Activated CD4-positive, alpha-beta T cell treated with anti-CD3 and anti-CD28 coated beads, Interleukin-2, amount 50 U/mL, for 48 hours (primary cell): ENCODE data around the gene C10orf90.

Experiments used
- DNase-seq, 2 experiments: peaks; one replicate each; pipeline ENCODE4 v3.0.0-alpha.2; 2020

The C10orf90 gene, protein sequence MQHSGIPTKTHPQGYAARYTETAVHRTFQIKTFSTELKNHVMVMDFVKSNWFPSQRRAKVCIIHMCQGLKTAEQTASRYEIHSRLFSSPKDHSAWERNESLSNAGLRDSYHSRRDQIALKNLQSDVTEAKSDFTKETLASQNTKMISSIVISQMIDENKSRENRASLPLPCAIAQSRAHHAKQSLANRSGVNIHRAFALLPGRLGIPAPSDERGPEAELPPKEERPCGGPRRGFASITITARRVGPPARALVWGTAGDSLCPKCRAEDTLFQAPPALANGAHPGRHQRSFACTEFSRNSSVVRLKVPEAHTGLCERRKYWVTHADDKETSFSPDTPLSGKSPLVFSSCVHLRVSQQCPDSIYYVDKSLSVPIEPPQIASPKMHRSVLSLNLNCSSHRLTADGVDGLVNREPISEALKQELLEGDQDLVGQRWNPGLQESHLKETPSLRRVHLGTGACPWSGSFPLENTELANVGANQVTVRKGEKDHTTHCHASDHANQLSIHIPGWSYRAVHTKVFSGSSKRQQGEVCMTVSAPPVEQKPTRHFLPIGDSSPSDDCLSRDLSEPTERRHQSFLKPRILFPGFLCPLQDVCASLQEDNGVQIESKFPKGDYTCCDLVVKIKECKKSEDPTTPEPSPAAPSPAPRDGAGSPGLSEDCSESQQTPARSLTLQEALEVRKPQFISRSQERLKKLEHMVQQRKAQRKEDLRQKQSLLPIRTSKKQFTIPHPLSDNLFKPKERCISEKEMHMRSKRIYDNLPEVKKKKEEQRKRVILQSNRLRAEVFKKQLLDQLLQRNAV

DNA sequence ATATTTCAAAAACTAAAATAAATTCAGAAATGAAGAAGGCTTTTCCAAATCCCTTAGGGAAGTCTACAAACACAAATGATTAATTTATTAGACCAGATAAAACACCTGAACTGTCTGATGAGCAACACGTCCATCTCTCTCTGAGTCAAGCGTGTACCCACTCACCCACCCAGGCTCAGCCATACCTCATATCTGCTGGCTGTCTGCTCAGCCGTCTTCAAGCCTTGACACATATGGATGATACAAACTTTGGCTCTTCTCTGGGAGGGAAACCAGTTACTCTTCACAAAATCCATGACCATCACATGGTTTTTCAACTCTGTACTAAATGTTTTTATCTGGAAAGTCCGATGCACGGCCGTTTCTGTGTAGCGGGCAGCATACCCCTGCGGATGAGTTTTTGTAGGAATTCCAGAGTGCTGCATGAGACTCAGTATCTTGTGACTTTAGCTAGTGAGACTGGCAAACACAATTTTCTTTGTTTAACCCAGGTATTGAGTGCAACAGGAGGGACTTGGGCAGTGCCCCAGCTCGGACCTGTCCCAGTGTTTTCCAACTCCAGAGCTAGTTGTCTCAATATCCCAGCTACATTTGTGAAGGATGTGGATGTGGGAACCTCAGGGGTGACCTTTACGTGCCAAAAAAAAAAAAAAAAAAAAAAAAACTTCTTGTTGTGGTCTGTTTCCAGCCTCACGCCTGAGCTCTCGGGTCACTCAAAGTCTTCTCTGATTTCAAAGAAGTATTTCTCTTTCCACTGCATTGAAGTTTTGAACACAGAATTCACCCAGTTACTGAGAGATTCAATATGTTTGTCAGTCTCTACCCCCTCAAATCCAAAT is at the start of gene C10orf90:
C10orf90 (minus strand) TSS at position 638 of the 839 bp plus-strand sequence; CDS start at position 425, 213 bp downstream.
- DNase-seq = no peak

DNA sequence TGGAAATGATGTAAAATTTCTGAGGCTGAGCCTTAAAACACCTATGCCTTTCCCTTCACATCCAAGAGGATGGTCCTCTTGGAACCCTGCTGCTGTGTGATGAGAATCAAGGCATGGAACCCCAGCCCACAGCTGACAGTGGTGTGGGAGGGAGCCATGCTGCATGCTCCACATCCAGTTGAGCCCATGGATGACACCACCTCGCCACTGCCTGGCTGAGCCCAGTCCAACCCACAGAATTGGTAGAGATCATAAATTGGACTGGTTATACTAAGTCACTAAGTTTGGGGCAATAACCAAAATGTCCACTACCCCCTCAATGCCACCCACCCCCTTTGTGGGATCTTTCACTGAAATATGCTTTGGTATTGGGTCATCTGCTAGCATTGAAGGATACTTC is 45.9 kb upstream of the C10orf90 start:
- no peak for DNase-seq

DNA sequence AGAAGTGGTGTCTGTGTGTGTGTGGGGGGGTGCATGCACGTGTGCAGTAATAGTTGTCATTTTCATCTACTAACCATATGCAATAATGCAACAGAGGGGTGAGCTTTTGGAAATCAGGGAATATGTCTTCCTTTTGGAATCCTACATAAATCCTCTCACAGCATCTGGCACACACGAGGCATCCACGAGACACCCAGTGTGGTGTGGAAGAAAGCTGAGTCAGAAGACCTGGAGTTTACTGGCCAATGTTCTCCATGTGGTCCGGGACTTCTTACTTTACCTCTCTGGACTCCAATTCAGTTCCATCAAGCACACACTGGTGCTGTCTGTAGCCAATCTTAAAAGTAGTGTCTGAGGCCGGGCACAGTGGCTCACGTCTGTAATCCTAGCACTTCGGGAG is 43.1 kb upstream of the C10orf90 start:
- no peak for DNase-seq

DNA sequence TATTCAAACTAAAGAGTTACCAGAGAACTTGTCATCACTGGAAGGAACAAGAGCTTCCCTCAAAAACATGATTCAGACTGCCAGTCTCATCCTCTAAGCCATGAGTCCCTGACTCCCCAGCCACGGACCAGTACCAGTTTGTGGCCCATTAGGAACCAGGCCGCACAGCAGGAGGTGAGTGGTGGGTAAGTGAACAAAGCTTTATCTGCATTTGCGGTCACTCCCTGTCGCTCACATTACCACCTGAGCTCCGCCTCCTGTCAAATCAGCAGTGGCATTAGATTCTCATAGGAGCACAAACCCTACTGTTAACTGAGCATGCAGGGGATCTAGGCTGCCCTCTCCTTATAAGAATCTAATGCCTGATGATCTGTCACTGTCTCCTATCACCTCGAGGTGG is 42.2 kb upstream of the C10orf90 start:
- no peak for DNase-seq

DNA sequence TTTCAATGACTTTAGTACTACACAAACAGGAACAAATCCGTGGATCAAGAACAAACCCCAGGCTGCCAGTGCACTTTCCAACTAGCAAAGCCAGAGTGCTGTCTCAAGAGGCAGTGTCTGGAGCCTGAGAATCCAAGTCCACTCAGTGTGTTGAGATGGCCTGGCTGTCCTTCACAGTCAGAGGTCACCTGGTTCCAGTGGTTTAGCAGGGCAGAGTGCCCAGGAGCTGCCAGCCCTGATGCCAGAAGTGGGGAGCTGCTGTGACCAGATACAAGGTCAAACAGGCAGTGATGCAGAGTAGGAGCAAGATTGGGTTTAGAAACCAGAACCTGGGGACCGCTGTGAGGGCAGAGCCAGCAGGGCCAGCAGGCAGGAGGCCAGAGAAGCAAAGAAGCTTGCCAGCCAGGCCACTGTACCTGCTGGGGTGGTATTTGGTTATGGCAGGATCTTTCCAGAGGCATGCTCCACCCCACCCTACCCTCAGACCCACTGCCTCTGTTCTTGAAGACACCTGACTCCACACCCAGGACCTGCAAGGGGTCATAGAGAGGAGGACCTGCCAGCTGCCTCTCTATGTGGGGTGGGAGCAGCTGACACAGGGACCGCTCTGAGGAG is 35.6 kb upstream of the C10orf90 start:
- no peak for DNase-seq

DNA sequence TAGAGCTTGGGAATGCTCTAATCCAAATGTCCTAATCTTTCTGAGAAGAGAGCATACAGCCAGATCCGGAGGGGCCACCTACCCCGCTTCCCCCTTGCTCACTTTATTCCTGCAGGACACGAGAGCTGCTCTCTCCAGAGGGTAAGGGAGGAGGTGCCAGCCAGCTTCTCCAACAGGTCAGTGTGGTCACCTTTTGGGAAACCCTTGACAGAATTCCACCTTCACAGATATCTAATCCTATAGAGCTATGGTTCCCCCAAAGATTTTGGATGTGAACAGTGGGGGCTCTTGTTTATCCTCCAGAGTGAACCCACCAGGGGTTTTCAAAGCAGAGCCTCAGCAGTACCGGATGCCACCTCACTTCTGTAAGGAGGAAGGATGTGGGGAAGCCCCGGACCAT is 34.6 kb upstream of the C10orf90 start:
- DNase-seq = no peak

DNA sequence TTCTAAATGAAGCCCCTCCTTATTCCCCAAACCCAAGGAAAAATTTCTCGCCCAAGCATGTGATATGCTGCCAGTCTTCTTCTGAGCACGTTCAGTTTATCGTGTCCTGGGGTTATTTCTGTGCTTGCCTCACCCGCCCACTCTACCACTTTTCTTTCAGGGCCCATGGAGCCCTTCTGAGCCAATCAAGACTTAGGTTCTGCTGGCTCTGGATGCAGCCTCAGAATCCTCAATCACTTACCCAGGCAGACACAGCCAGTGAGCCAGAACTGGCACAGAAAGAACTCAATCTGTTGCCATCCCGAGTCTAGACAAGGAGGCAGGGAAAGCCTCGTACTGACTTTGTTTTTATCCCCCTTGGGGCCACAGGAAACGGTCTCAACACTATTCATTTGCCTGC is 34.2 kb upstream of the C10orf90 start:
- DNase-seq = no peak

DNA sequence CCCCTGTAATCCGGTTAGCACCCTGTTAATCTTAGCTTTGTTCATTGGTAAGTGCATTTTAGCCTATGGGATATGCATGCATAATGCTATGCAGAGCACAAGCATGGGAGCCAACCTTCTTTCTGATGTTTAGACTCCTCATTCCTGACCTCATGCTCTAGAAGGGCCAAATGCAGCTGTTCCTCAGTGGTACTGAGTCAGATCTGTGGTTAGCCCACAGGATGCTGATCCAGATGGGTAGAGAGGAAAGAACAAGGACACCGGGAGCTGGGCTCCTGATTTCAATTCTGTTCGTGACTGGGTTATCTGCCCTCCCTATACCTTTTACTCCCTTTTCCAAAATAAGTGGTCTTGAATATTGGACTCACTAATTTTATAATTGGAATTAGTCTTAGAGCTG is 31.7 kb upstream of the C10orf90 start:
- no peak for DNase-seq

DNA sequence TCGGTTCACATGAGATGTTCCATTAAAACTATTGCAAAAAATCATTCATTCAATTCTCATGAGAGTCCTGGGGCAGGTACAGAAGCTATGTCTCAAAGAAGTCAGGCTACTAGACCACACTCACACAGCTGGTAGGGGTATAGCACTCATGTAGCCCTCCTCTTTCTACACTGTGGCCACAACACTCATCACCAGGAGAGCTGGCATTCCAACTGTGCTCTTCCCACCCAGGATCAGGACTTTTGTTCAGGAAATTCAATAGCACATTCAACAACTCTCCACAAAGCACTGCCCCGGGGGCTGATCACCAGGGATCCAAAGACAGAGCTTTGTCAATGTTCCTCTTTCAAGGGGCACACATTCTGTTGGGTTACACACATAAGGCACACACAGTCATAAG is 31.0 kb upstream of the C10orf90 start:
- DNase-seq = no peak

DNA sequence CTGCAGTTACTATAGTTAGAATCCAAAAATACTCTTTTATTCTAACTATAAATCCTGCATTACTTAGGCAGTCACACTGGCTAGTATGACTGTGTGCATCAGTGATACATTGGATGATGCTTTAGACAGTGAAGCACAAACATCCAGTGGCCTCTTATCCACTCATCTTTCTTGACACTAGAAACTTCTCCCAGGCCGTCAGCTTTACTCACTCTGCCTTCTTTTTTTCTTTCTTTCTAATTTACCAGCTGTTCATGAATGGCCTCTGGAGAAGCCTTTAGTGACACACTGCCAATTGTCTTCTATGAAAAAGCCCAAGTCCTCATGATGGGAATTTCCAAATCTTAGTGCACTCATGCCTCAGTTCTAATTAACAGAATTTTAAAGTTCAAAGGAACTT is 26.2 kb upstream of the C10orf90 start:
- DNase-seq = no peak

DNA sequence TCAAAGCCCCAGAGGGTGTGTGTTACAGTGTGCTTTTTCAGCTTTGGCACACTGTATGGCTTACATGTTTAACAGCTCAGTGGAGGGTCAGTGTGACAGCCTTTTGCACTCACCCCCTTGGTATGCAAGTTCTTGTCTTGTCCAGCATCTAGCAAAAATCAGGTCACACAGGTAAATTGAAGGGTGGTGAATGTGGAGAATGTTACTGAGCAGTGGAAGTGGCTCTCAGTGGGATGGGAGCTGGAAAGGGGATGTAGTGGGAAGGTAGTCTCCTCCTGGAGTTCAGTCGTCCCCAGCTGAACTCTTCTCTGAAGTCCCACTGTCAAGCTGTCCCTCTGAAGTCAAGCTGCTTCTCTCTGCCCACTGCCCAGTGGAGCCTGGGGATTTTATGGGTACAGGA is 21.0 kb upstream of the C10orf90 start:
- DNase-seq = no peak

DNA sequence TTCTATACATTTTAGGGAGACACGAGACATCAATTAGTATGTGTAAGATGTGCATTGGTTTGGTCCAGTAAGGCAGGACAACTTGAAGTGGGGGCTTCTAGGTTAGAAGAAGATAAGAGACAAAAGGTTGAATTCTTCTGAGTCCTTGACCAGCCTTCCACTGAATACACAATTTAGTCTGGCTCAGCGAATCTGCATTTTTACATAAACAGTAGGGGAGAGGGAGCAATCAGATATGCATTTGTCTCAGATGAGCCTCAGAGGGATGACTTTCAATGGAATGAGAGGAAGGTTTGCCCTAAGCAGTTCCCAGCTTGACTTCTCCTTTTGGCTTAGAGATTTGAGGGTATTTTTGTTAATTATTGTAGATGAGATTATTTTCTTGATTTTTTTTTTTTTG is 20.0 kb upstream of the C10orf90 start:
- no peak for DNase-seq

DNA sequence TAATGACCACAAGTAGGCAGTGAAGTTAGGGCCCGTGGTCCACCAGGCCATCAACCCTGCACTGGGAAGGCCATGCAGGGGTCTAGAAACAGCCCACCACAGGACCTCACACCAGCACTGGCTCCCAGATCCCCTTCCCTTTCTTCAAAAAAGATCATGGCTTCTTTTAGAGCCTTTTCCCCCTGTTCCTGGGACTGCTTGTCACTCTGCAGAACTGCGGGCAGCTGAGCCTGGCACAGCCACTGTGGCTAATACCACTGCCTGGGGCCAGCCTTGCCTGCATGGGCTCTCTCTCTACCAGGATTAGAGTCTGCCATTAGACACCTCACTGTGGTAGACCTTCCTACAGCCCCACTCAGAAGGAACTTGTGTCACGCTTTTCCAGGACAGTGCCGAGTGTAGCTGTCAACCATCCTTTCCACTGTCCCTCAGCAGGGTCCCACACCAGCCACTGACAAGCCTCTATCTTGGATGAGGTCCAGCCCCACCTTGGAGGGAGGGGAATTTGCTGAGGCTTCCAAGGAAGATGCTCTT is 19.0 kb upstream of the C10orf90 start:
- no peak for DNase-seq

DNA sequence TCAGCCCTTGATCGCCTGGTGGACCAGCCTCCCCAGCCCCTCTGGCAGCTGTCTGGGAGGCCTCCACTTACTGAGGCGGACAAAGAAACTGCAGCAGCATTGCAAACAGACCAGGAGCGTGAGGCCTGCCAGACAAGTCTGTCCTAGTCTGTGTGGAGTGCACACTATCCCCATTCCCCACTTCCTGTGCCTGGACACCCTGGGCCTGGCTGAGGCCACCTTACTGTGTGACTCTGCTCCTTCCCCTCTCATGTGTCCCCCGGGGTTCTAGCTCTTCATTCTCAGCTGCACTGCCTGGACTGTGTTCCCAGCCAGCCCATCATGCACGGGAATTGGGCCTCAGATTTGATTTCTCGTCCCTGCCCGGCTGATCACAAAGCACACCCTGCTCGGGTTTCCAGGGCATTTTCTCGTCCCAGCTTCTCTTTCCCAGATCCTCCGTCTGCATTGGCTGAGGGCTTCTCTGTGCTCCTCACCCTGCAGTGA is 16.7 kb upstream of the C10orf90 start:
- no peak for DNase-seq

DNA sequence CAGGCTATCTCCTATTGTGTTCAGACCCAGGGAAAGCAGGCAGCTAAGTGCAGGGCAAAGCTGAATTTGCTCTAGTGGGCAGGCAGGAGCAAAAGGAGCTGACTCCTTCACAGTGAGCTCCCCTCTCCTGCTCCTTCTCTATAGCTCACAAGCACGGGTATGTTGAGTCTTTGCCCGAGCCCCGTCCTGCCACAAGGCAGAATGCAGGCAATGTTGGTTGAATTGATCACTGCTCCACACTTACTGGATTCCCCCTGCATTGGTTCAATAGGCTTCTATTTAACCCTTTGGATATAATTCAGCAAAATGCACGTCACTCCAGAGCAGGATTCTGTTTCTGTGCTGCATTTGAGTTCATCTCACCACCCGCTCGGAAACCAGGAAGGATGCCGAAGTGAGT is 16.2 kb upstream of the C10orf90 start:
- DNase-seq = no peak

DNA sequence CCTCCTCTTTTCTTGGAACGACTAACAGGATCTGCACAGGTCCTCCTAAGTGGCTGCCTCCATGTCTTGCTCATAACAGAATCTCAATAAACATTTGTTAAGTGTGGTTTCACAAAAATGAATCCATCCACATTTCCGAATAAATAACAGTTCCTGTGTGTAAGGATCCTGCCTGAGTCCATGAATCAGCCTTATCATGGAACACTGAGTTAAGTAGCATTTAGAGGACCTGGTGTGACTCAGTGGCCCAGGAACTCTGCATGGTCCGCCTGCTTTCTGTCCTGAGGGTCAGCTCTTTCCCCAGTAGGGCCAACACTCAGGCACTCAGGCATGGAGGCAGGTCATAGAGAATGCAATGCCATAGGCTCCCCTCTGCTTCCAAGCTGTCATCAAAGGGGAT is 15.8 kb upstream of the C10orf90 start:
- no peak for DNase-seq

DNA sequence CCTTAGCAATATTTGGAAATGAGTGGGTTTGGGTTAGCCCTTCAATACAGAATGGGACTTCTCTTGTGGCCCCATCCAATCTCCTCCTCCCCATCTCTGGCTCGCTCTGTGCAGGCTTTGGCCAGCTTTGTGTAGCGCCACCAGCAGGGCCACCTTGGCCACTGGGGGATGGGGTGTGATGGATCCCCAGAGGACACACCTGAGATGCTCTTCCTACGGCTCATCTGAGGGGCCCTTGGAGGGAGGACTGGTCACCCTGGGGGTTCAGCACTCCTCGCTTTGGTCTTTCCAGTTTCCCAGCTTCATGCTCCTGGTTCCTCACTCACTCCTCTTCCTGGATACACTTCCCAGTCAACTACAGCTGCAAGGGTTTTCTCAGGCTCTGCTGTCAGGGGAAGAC is 15.3 kb upstream of the C10orf90 start:
- DNase-seq = no peak

DNA sequence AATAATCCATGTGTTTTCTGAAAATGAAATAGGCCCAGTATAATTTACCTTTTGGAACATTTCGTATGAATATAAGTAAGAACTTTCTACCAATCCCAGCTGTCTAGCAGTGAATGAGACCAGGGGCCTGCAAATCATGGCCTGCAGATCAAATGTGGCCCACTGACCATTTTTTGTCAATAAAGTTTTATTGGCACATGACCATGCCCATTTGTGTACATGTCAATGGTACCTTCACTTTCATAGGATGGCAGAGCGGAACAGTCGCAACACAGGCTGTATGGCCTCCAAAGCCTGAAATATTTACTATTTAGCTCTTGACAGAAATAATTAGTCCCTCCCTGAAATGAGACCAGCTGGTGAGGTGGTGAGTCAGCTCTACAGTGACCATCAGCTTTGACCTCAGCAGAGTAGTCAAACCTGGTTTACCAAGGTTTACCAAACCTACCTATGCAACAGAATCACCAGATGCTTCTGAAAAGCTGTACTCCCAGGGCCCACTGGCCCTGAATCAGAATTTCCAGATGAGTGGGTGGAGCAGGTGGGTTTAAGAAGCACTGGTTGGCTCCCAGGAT is 13.8 kb upstream of the C10orf90 start:
- DNase-seq = no peak

DNA sequence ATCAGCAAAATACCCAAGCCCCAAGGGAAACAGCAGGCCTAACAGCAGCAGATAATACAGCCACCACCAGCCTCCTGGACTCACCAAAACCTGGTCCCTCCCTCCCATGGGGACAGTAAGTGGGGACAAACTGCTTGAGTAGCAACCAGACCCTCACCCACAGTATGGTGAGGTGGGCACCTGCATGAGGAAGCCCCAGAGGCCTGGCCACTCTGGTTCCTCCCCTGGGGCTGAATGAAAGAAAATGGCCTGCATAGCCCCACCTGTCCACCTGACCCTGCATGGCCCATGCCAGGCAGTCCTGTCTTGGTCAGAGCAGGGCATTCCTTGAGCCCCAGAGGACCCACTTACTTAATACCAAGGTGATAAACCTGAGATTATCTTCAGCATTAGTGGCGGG is 13.0 kb upstream of the C10orf90 start:
- DNase-seq = no peak

DNA sequence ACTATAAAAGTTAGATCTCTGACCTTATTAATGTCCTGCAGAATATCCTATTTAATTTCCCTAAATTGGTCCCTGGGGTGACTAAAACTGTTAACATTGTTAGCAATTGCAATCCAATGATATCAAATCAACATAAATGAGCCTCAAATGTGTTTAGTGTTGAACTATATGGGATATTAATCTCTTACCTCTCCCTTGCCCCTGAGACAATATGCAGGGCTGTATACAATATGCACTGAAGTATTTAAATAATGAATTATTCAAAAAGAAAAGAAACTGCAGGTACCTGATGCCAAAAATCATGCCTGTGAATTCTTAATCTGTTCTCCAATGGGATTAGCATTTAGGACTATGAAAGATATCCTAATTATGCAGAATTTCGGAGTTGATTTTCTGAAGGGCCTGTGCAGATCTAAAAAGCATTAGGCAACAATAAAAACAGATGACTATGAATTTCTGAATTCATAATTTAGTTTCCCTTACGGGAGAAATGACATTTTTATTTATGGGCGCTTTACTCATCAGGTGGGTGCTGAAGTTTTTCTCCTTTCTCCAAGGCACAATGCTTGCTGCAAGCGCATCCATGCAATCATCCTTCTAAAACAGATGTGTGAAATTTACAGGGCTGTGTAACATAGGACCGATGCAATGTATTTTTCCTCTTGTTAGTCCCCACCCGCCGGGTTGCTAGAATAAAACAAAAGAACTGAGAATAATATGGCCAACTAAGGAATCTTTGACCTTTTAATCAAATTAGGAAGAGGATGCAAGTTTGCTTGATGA is 5.4 kb upstream of the C10orf90 start:
- no peak for DNase-seq
